Neural cell (in vitro differentiated cells): ENCODE results near the gene ARL5B.

ENCODE experiments used
- EP300 ChIP-seq: fragments of 450-650 bp; conservative IDR thresholded peaks from 2 replicates; pipeline ENCODE4 v1.6.1; 2014; ENCODE audit warnings: antibody characterized with exemption, mild to moderate bottlenecking, moderate library complexity; ENCODE audit not compliant: poor library complexity, severe bottlenecking
- EZH2 ChIP-seq: fragments of 200-600, 300-800 bp; shearing (Covaris generic), sonication (generic); IDR thresholded peaks from 2 replicates; pipeline ENCODE4 v1.6.1; 2014; ENCODE audit warnings: antibody characterized with exemption, low read length, borderline replicate concordance, mild to moderate bottlenecking; ENCODE audit not compliant: insufficient read depth, poor library complexity, severe bottlenecking
- MXI1 ChIP-seq: fragments of 450-650 bp; conservative IDR thresholded peaks from 2 replicates; pipeline ENCODE4 v1.6.1; 2014; ENCODE audit warnings: antibody characterized with exemption, mild to moderate bottlenecking; ENCODE audit not compliant: poor library complexity, severe bottlenecking
- POLR2AphosphoS5 ChIP-seq: IDR thresholded peaks from 2 replicates; pipeline ENCODE4 v1.6.1; 2012
- RAD21 ChIP-seq: fragments of 450-650 bp; conservative IDR thresholded peaks from 2 replicates; pipeline ENCODE4 v1.6.1; 2014; ENCODE audit warnings: antibody characterized with exemption, mild to moderate bottlenecking, moderate library complexity
- SMC3 ChIP-seq: fragments of 450-650 bp; conservative IDR thresholded peaks from 2 replicates; pipeline ENCODE4 v1.6.1; 2014; ENCODE audit warnings: antibody characterized with exemption, mild to moderate bottlenecking, moderate library complexity; ENCODE audit not compliant: poor library complexity
- TAF1 ChIP-seq: IDR thresholded peaks from 2 replicates; pipeline ENCODE4 v1.6.1; 2012; ENCODE audit warnings: low read depth
- TF ChIP-seq, protein P1 (sequence below): fragments of 450-650 bp; IDR thresholded peaks from 2 replicates; pipeline ENCODE4 v1.5.1; 2014; ENCODE audit warnings: antibody characterized with exemption, mild to moderate bottlenecking, moderate library complexity; ENCODE audit not compliant: poor library complexity, severe bottlenecking
- TF ChIP-seq, protein P2 (sequence below): IDR thresholded peaks from 2 replicates; pipeline ENCODE4 v1.6.1; 2012; ENCODE audit warnings: borderline replicate concordance

DNA sequence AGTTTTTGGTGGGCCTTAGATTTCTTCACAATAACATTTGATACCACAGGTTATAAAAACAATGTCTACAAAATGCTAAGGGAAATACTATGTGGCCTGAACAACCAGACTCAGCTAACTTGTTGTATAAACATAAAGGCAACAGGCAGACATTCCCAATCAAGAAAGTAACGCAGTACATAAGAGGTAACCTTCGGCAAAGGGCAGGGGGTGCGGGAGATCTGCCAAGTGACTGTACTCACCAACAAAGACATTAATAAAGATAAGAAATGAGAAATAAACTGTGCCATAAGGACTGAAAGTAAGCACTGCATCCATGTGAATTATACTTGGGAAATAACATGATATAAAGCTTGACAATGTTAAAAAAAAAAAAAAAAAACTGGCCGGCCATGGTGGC lies 23.2 kb upstream of the ARL5B start:
- TF ChIP-seq, protein P1, sequence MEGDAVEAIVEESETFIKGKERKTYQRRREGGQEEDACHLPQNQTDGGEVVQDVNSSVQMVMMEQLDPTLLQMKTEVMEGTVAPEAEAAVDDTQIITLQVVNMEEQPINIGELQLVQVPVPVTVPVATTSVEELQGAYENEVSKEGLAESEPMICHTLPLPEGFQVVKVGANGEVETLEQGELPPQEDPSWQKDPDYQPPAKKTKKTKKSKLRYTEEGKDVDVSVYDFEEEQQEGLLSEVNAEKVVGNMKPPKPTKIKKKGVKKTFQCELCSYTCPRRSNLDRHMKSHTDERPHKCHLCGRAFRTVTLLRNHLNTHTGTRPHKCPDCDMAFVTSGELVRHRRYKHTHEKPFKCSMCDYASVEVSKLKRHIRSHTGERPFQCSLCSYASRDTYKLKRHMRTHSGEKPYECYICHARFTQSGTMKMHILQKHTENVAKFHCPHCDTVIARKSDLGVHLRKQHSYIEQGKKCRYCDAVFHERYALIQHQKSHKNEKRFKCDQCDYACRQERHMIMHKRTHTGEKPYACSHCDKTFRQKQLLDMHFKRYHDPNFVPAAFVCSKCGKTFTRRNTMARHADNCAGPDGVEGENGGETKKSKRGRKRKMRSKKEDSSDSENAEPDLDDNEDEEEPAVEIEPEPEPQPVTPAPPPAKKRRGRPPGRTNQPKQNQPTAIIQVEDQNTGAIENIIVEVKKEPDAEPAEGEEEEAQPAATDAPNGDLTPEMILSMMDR: no peak
- TF ChIP-seq EZH2: no peak
- TF ChIP-seq RAD21: no peak
- TF ChIP-seq EP300: no peak
- TF ChIP-seq, protein P2, sequence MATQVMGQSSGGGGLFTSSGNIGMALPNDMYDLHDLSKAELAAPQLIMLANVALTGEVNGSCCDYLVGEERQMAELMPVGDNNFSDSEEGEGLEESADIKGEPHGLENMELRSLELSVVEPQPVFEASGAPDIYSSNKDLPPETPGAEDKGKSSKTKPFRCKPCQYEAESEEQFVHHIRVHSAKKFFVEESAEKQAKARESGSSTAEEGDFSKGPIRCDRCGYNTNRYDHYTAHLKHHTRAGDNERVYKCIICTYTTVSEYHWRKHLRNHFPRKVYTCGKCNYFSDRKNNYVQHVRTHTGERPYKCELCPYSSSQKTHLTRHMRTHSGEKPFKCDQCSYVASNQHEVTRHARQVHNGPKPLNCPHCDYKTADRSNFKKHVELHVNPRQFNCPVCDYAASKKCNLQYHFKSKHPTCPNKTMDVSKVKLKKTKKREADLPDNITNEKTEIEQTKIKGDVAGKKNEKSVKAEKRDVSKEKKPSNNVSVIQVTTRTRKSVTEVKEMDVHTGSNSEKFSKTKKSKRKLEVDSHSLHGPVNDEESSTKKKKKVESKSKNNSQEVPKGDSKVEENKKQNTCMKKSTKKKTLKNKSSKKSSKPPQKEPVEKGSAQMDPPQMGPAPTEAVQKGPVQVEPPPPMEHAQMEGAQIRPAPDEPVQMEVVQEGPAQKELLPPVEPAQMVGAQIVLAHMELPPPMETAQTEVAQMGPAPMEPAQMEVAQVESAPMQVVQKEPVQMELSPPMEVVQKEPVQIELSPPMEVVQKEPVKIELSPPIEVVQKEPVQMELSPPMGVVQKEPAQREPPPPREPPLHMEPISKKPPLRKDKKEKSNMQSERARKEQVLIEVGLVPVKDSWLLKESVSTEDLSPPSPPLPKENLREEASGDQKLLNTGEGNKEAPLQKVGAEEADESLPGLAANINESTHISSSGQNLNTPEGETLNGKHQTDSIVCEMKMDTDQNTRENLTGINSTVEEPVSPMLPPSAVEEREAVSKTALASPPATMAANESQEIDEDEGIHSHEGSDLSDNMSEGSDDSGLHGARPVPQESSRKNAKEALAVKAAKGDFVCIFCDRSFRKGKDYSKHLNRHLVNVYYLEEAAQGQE: no peak
- TF ChIP-seq POLR2AphosphoS5: no peak
- no peak for TF ChIP-seq TAF1
- TF ChIP-seq MXI1: no peak
- no peak for TF ChIP-seq SMC3
